Measurements from ENCODE around the gene STAT4.

The STAT4 gene

DNA sequence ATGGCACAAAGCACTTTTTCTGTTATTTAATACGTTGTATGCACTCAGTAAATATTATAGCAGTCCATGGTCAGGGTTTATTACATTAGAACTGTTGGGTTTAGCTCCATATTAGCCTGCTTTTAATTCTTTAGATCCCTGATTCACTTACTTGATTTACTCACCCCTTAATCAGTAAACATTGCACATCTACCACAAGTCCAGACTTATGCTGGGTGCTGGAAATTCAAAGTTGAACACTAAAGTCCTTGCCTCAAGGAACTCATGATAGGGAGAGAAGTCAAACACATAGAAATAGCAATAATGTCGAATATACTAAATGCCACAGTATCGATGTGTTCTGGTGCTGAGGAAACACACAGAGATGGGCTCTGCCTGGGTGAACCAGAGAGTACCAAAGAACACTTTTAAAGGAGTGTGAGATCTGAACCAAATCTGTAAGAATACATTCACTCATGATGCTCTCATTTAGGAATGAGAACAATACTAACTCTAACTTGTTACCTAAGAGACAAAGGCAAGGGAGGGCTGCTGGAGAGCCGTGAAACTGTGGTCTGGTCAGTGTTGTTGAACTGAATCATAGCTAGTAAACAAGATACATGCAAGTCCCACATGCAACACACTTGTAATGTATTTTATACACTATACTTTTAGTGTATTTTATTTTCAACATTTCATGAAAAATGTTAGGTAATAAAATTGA is 4.9 kb downstream of the STAT4 start:
- in situ Hi-C loops (cut with MboI; ENCODE audit: low sequenced_read_pairs): no loop called here

GRCh38 chr2:191144217-191144616 is 6.6 kb downstream of the STAT4 start:
- in situ Hi-C loops (cut with MboI; ENCODE audit: low sequenced_read_pairs): no loop called here

DNA sequence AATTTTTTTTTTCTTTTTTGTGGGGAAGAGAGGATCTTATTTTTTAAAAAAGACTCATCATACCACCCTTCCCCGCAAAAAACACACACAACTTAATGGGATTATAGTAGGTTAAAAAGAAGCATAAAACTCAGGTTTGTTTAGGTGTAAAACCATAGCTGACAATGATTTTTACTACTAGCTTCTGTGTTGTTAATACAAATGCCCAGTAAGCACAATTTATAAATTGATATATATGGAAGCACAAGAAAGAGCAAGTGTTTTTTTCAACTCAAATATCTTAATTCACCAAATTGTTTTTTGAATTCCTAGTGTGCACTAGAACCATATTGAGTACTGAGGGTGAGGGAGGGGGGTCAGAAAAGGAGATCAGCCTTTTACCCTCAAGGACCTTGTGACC is 7.0 kb downstream of the STAT4 start:
- in situ Hi-C loops (cut with MboI; ENCODE audit: low sequenced_read_pairs): no loop called here

DNA sequence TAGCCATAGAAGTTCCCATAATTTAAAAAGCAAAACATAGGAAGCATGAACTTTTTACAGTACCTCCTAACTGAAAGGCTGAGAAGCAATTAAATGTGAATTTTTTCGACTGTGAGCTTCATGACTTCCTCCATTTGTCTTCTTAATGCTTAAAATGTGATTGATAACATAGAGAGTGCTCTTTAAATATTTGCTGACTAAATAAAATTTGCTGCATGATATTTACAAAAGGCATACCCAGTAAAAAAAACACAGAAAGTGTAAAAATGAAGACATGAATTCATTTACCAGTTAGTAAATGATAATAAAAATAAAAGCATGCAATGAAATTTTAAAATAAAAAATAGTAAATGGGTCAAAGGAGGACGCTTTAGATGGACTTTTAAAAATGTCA is 21.9 kb downstream of the STAT4 start:
- in situ Hi-C loops (cut with MboI; ENCODE audit: low sequenced_read_pairs): no loop called here

DNA sequence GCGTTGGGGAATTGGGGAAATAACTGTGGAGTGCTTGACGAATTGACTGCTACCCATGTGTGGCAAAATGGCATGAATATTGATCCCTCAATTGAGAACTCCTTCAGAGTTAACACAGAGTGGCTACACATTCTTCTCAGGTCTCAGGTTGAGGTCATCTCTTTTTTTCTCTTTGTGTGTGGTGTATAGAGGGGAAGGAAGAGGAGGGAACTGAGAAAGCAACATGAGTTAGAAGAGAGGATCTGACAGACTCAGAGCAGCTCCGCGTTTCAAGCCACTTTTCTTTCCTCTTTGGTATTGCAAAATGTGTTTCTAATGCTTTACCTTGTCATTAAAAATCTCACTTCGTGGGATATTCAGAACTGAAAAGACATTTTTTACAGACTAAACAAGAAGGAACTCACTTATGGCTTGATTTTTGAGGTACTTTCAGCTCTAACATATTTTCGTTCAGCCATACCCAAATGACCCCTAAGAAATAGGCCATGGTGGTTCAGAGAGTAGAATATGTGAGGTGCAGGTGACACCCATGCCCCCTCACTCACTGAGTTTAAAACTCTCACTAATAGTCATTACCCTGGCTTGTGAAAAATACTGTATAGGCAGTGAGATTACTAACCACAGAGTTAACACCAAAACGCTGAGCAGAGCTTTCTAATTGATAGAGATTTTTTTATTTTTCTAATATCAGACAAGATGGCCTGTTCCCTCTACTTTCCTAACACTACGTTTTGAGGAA is 22.5 kb downstream of the STAT4 start:
- in situ Hi-C loops (cut with MboI; ENCODE audit: low sequenced_read_pairs): no loop called here

- in situ Hi-C loops (cut with MboI; ENCODE audit: low sequenced_read_pairs): no loop called here
These were observed 23.6 kb downstream of the STAT4 start for GRCh38 chr2:191127235-191127634.

GRCh38 chr2:191126386-191127085 is 24.3 kb downstream of the STAT4 start:
- in situ Hi-C loops (cut with MboI; ENCODE audit: low sequenced_read_pairs): no loop called here

DNA sequence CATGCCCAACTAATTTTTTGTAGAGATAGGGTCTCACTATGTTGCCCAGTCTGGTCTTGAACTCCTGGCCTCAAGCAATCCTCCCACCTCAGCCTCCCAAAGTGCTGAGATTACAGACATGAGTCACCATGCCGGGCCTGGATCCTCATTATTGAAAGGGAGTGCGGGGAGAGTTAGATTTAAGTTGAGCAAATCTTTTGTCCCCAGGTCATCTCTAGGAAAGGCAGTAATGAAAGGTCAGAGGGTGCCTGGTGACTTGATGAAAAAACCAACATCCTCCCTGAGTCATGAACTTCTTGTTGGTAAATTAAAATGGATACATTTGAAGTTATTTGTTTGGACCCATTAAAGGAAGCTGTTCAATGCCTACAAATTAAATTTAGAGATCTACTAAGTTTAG is 25.1 kb downstream of the STAT4 start:
- in situ Hi-C loops (cut with MboI; ENCODE audit: low sequenced_read_pairs): no loop called here

DNA sequence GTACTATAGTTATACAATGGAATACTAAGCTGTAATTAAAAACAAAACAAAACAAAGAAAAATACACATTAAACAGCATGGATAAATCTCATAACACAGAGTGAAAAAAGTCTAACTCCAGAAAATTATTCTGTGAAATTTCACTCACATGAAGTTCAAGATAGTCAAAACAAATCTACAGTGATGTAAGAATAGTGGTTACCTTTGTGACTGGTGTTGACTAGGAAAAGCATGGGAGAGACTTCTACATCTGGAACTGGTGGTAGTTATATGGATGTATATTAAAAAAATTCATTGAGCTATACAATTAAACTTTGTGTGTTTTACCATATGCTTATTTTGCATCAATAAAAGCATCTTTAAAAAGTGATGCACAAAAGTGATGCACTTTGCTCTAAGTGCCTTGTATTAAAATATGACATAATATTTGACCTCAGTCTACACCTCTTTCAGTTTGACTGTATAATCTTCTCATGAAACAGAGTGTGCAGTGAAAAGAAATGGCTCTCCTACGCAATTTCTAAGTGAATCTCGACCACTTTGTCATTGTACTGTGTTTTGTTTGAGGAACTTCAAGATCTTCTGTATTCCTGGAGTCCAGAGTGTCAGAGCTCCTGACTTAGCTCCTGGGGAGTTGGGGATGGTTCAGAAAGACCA is 28.0 kb downstream of the STAT4 start:
- in situ Hi-C loops (cut with MboI; ENCODE audit: low sequenced_read_pairs): no loop called here

DNA sequence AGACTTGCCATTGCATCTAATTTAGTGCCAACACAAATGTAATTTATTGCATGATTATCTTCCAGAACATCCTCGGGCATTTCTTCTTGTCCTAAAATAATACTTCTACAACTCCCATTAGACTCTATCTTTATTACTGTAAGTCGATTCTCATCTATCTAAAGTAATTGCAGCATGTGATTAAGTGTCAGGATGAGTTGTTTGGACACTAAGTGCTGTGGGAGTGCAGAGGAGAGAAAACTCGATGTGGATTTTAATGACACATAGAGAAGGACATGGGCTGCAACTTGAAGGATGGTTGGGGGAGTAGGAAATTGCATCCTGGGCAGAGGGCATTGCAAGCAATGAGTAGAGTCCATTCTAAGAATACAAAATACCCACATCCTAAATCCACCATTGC is 33.5 kb downstream of the STAT4 start:
- in situ Hi-C loops (cut with MboI; ENCODE audit: low sequenced_read_pairs): no loop called here

GRCh38 chr2:191115804-191116203 is 35.0 kb downstream of the STAT4 start:
- in situ Hi-C loops (cut with MboI; ENCODE audit: low sequenced_read_pairs): no loop called here

DNA sequence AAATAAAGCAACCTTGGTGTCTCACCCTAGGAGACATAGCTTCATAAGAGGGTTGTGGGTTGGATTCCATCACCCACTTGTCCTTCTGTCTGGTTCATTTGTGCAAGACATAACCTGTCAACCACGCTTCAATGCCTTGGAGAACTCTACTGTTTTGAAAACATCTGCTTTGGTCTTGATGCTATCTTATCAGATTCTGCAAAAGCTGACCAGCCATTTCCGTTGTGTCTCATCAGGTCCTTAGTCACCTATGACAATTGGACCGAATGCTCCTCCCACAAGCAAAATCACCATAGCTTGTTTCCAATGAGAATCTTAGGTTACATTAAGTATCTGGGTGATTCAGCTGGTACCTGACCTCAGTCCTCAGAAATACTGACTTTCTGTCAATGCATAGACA is 35.4 kb downstream of the STAT4 start:
- in situ Hi-C loops (cut with MboI; ENCODE audit: low sequenced_read_pairs): no loop called here

DNA sequence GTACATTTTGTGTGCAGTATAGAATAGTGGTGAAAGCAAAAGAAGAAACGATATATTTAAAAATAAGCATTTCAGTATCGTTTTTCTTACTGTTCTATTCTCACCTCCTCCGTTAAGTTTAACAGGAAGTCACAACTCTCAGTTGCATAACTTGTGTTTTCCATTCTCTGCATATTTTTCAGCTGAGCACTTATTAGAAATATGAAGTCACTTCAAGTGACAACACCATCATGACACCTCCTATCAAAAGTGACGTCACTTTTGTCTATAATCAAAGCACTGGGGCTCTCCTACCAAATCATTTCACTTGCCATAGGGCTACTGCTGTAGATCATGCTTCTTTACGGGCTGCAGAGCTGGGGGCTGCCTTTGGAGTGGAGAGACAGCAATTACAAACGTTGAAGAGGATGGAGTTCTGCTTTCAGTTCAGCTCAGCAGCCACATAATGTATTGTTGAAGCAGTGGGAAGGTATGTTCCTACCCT is 36.3 kb downstream of the STAT4 start:
- in situ Hi-C loops (cut with MboI; ENCODE audit: low sequenced_read_pairs): no loop called here

- in situ Hi-C loops (cut with MboI; ENCODE audit: low sequenced_read_pairs): no loop called here
These were observed 37.0 kb downstream of the STAT4 start for GRCh38 chr2:191113761-191114160.

- in situ Hi-C loops (cut with MboI; ENCODE audit: low sequenced_read_pairs): no loop called here
These were observed 38.3 kb downstream of the STAT4 start for GRCh38 chr2:191112448-191112901.

DNA sequence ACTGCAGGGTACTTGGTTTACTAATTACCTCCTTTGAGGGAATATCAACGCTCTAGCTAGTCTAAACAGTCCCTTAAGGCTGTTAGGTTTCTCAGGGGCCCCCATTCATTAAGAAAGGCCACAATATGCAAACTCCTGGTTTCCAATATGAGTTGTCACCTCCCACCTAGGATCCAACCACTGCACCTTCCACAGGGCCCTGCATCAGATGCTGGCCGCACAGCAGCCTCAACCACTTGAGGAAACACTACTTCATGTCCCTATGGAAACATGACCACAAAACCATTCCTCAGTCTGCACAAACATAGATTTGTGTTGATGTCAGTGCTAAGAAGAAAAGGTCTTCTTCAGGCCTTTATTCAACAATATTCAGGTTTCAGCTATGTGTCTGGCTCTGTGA is 40.9 kb downstream of the STAT4 start:
- in situ Hi-C loops (cut with MboI; ENCODE audit: low sequenced_read_pairs): no loop called here

GRCh38 chr2:191108331-191108730 is 42.5 kb downstream of the STAT4 start:
- in situ Hi-C loops (cut with MboI; ENCODE audit: low sequenced_read_pairs): no loop called here

DNA sequence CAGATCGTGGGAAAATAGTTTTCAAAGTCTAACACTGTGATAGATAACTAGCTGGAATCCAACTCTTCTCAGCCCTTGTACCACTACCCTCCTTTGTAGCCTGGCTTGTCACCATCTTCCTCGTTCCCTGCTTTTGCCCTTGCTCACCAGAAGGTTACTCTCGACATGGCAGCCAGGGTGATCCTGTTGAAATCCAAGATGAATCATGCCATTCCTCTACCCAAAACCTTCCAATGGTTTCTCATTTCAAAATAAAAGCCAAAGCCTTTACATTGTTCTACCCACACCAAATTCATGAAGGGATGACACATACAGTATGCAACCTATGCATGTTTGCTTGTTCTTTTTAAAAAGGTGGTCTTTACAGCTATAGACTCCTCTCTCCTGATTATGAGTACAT is 45.7 kb downstream of the STAT4 start:
- in situ Hi-C loops (cut with MboI; ENCODE audit: low sequenced_read_pairs): no loop called here

DNA sequence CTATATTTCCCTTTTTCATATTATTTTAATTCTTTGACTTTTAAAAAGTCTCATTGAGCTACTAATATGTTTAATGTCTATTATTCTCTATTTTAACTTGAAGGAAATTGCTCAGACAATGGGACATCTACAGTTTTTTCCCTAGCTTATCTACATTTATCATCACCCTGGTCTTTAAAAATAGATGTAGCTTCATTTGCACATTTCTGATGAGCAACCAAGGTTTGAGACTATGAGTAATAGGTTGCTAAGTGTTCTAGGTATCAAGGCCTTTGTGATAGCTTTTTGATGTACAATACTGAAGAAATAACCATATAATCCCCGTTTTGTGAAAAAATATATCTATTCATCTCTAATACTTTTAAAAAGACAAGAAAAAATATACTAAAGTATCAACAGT is 47.0 kb downstream of the STAT4 start:
- in situ Hi-C loops (cut with MboI; ENCODE audit: low sequenced_read_pairs): no loop called here

- in situ Hi-C loops (cut with MboI; ENCODE audit: low sequenced_read_pairs): no loop called here
These were observed 50.6 kb downstream of the STAT4 start for GRCh38 chr2:191100216-191100615.

GRCh38 chr2:191087311-191087710 is 63.5 kb downstream of the STAT4 start:
- in situ Hi-C loops (cut with MboI; ENCODE audit: low sequenced_read_pairs): no loop called here
